H4 (cell line): Measurements from ENCODE around the gene NKRF. TPM values are rescaled to one million over a fixed set of nuclear protein-coding genes. Genes with fewer than 3 reads are reported as not detected.

Experiments used
- DNase-seq: peaks from one replicate; pipeline ENCODE4 v3.0.0-alpha.2; 2015; ENCODE audit warnings: low spot score
- total RNA-seq: library from RNA; depleted of rRNA; stranded (reverse); fragments of >200 nt; shearing (Covaris generic); gene quantifications from 2 replicates; pipeline ENCODE4 v1.2.3, GENCODE V29; 2014

The NKRF gene
- total RNA-seq, 1 experiment from 2014 or later, result 9.1 TPM

DNA sequence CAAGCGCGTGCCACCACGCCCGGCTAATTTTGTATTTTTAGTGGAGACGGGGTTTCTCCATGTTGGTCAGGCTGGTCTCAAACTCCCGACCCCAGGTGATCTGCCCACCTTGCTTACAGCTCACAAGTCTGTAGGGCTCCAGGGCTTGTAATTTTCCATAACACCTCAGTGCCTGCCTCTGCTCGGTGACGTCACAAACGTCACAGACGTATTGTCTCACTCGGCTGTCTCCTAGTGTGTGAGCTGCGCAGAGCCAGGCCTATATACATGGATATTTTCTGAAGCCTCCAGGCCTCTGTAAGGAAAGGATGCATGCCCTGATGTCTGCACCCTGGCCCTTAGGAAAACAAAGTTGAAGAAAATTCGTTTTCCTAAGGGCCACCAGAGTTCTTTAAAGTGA is 8.6 kb upstream of the NKRF start:
- no peak for DNase-seq

DNA sequence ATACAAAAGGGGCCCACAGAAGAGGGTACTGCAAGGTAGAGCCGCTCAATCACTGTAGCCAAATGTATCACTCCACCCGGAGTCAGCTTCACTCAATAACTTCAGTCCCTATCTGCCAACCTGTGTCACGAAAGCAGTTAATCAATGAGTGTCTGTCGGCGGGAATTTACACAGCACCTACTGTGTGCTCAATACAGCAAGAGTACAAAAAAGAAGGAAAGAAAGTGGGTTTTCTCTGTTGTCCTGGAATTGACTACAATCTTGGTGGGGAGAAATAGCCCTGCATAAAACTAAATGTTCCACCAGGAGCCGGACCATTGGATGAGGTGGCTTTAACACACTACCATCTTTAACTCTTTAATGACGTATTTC is 780 bp upstream of the NKRF start:
- DNase-seq, result no peak

DNA sequence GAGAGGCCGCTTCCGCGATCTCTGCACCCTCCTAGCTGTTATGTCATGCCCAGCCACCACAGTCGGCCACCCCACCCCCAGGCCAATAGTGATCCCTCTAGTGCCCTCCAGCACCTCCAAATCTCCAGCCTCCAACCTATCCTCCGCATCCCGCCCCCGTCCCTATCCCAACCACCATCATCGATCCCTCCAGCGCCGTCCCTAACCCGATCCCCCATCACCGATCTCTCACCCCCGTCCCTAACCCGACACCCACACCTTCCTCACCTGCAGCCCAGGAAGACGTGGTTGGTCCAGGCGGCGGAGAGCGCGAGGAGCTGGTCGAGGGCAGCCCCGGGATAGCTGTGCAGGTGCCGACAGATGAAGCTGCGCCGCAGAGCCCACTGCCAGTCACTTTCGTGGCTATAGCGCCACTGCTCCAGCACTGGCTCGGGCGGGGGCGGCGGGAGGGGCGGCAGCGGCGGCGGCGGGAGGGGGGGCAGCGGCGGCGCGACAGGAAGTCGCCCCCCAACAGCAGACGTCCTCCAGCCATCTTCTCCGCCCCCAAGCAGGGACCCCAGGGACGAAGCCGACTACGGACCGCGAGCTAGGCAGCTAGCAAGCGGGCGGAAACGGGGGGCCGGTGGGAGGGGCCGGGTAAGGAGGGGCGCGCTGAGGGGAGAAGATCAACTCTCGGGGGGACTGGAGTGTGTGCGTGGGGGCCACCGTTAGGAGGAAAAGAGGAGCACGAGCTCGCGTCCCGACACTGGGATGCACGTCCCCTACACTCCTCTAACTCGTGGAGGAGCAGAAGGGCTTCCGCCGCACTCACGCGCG is 552 bp downstream of the NKRF start:
- no peak for DNase-seq

DNA sequence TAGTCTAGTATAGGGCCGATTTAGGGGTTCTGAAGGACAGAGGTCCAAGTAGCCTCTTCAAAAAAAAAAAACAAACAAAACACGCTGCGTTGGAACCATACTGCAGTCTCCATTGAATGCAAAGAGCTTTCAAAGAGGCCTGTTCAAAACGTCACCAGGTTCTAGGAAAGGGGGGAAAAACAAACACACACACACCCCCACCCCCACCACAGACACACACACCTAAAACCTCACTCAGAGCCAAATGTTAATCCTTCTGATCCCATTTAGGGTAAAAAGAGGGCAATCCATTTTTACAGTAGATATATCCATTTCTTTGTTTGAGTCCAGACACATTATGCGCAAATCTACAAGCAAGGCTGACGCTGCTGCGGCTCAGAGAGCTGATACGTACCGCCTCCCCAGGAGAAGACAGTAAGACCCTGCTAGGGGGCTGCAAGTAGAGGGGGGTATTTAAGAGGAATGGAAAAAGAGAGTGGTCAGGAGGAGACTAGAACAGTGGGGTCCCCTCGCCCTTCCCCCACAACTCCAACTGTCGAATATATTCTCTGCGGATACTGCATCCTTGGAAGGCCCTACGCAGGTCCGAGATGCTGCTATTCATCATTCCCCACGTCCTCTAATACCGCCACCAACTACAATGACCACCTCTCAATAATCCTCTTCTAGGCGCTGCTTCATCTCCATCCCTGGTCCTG is 1.3 kb downstream of the NKRF start:
- DNase-seq, result no peak

DNA sequence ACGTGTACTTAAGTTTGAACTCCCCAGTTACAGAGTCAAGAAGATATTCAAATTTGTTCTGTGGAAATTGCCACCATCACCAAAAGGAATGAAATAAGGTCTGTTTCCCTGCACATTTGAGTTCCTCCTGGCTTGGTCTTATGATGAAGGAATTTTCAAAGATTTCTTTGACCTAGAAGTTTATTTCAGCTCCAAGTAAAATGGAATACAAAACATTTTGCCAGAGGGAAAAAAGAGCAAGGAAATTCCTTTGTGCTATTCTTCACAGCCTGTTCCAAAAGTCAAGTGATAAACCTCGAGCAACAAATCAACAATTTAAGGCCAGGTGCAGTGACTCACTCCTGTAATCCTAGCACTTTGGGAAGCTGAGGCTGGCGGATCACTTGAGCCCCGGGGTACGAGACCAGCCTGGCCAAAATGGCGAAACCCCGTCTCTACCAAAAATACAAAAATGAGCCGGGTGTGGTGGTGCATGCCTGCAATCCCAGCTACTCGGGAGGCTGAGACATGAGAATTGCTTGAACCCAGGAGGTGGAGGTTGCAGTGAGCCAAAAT is 3.4 kb downstream of the NKRF start:
- DNase-seq, result no peak

DNA sequence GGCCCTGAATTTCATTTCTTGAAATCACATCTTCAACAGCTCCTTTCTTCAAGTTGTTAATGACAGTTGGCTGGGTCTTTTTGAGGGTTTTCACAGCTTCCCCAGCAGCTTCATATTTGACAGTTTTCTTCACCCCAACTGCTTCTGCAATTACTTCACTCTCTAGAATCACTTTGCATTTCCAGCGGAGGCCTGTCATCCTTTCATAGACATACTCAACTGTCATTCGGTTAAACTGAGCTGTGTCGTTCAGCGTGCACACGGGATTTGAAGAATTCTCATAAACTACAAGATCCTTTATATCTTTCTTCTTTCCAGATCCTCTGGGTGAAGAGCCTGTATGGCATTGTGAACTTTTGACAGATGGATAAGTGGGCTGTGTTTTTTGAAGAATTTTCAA is 16.4 kb downstream of the NKRF start:
- no peak for DNase-seq

DNA sequence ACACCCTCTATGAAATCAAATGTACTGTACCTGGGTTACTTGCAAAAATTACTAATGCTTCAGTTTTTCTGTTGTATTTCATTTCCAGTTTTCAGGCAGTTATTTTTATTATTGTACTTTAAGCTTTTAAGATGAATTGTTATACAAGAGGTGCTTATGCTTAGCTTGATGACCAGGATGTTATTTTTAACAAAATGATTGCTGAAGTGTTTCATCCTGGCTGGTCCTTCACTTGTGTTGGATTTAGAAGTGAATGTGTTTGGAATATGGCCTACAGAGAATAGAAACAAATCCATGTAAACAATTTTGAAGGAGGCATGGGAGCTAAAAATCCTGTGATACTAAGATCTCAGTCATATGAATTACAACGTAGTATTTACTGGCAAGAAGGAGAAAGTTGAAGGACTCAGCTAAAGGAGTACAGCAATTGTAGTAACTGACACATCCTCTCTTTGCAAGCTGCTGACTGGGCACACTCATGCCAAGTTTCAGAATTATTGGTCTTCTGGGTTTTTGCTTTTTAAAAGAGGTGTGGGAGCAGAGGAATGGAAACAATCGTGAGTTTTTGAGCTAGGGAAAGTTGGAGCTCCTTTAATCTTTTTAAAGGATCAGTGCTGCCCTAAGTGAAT is 22.7 kb downstream of the NKRF start:
- no peak for DNase-seq

DNA sequence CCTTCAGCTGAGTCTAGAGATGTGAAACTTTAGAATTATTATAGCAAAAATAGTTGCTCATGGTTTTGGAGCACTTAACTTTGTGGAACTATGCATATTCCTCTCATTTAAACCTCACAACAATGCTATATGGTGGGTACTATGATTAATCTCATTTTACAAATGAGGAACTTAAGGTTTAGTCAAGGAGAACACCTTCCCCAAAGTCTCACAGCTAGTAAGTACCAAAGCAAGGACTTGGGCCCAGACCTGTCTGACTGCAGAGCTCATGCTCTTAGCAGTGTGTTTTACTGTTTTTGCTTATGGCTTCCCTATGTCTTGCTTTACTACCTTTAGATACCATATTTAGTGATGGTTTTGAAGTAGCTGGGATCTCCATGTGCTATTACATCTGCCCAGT is 26.8 kb downstream of the NKRF start:
- DNase-seq, result no peak

DNA sequence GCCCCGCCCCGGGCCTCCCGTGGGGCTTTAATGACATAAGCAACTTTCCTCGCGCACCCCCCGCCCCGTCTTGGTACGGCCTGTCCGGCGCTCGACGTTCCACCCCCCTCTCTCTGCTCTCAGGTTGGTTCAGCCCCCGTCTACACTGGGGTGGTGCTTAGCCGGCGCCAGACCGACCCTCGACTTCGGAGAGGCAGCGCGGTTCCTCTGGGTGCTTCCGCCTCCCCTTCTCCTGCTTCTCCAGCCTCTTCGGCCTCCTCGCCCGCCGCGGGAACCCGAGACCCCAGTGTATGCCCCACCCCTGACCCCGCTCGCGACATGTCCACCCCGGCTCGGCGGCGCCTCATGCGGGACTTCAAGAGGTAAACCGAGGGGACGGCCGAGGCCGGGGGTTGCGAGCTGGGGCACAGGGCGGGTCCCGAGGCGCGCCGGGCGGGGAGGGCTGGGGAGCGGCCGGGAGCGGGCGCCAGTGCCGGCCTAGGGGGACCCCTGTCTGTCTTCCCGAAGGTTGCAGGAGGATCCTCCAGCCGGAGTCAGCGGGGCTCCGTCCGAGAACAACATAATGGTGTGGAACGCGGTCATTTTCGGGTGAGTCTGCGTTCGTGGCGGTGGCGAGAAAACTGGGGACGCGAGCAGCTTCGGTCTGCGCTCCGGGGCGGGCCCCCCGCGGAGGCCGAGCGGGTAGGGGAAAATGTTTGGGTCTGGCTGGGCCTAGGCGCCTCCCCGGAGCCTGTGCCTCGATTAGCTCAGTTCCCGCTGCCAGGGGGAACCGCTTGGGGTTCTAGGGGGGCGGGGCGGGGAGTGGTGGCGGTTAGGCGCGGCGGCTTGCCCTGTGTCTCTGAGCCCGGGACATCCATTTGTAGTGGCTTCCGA is 31.6 kb downstream of the NKRF start, which contains the start of gene UBE2A:
UBE2A (plus strand) TSS at position 170 of the 873 bp plus-strand sequence; CDS start at position 319, 149 bp downstream.
- peak; percentile 85 for DNase-seq

DNA sequence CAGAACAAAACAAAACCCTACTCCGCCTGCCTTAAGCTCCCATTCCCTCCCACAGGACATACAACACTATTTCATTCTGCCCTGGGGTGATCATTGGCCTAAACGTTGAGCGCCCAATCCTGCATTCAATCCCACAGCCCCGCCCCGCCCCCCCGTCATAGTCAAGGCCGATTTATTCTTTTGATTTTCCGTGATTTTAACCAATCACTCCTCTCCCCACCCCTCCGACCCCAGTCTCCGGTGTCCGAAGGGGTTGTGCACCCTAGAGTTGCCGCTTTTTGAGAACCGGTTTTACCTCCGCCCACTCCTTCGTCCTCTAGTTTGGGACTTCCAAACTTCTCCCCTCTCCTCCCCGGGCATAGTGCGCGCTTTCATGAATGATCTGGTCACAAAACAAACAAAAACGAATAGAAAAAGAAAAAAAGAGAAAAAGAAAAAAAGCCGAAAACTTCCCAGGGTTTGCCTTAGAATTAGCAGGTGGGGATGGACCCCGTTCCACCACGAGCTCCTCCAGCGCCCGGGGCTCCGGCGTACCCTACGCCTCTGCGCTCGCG is 32.3 kb downstream of the NKRF start:
- no peak for DNase-seq

DNA sequence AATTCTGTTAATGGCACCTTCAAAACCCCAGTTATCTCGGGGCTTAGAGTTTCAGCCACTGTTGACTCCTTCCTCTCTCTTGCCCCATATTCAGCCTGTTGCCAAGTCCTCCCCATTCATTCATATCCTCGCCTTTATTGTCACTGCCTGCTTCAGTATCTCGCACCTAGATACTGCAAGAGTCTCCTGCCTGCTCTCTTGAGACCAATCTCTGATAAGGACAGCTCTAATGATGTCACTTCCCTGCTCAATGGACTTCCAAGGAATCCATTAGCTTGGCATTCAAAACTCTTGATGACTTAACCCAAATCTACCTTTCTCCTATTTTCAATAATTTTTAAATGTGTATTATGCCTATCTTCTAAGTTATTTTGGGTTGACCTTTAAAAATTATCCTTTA is 33.0 kb downstream of the NKRF start:
- no peak for DNase-seq

DNA sequence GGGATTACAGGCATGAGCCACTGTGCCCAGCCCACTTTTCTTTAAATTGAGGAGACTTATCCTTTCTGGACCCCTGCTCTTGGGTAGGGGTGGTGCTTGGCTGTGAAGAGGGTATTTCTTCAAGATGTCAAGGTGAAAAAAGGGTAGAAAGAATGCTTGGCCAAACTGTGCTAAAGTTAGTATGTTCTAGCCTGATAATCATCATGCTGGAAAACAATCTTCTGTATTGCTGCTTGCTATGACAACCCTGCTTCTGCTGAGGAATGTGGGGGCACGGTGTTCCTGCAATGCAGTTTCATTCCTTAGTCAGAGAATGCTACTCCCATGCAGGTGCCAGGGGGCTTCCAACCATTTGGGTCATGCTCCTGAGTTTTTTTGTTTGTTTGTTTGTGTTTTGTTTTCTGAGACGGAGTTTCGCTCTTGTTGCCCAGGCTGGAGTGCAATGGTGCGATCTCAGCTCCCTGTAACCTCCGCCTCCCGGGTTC is 35.8 kb downstream of the NKRF start:
- DNase-seq, result no peak

DNA sequence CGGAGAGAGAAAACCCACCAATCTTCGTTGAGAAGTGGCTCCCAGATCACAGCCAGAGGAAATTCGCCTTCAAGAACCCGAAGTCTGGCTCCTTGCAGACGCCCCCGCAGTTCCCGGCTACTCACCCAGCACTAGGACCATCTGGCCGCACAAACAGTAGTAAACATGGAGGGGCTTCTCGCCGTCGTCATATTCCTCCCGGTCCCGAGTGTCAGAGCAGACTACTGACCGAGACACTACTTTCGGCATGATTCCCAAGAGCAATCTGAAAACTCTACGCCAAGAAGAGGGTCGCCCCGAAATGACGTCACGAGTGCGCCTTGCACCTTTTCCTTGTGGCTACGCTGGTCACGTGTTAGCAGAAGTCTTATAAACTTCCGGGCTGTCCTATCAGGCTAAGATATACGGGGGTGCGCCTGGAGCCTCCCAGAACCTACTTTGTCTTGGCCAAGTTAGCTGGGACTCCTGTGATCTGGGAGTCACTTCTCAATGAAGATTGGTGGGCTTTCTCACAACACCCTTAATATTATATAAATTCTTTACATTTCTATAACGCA is 41.0 kb downstream of the NKRF start, which contains the start of gene STEEP1:
STEEP1 (minus strand) TSS at position 303 of the 557 bp plus-strand sequence; CDS start at position 249, 54 bp downstream.
- peak; percentile 96 for DNase-seq

DNA sequence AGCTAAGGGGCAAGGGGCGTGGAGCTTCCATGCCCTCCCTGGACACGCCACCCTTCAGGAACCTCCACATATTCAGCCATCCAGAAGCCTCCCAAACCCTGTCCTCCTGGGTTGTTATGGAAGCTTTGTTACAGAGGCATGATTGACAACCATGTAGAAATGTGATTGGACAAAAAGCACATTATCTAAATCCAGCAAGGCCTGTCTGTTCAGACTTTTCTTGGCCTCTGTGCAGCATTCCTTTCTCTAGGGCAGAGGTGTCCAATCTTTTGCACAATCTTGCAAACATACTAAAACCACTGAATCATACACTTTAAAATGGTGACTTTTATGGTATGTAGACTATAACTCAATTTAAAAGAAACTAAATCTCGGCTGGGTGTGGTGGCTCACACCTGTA is 53.7 kb downstream of the NKRF start:
- DNase-seq, result no peak

DNA sequence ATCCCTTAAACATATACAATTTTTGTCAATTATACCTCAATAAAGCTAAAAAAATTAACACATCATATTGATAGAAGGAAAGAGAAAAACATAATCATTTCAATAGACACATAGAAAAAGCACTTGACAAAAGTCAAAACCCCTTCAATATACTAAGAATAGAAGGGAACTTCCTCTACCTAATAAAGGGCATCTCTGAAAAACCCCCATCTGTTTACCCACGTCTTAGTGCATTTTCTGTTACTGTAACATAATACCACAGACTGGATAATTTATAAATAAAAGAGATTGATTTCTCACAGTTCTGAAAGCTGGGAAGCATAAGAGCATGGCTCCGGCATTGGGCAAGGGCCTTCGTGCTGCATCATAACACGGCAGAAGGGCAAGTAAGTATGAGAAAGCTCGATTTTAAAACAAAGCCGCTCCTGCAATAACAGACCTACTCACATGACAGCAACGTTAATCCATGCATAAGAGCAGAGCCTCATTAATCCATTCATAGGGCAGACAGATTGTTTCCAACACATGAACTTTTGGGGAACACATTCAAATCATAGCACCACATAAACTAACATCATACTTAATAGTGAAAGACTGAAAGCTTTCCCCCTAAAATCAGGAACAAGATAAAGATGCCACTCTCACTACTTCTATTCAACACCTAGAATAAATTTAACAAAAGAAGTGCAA is 56.8 kb downstream of the NKRF start:
- DNase-seq, result no peak

DNA sequence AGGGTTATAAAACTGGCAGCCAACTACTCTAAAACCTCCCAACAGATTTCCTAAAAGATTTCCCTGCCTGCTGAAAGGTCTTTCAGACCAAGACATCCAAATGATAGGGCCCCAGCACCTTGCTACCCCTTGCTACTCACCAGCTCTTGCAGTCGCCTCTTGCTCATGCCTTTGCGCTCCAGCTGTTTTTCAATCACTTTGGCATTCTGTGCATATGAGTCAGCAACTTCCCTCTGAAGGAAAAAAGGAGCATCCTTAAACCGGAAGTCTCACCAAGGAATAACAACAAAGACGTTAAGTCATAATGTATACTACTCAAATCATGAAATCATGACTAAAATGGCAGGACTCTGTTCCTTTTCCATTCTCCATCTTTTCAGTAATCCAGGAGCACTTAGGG is 65.0 kb downstream of the NKRF start:
- DNase-seq, result peak; percentile 55

DNA sequence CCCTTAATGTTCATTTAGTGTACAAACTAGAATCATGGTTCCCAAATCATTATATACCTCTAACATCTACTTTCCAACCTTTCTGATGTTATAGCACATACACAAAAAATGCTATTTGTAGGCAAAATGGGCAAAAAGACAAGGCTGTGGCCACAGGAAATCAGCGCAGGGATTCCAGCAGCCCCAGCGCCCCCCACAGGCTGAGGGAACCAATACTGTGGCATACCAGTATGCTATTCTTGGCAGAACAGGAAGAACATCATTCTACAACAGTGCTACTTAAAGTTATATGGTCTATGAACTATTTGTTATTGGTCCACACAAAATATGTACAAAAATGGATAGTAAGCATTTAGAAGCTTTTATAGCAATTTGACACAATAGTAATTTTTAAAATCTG is 66.4 kb downstream of the NKRF start:
- no peak for DNase-seq
